ENCODE results near the gene ELMO1.

The ELMO1 gene

DNA sequence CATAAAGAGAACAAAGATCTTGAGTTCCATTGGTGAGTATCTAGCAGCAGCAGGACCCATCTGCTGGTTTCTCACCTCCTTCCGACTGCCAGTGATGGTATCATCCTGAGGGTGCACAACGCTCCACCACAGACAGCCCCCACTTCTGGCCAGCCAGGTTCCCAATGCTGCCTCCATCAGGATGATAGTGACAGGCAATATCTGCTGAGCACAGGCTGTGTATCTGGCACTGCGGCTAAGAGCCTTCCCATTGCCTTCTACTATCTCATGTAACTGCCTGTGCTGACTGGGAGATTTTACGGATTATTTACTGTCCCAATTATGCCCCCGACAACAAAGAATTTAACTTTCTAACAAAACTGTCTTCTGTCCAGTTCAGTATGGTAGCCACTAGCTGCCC, 372.0 kb downstream of the ELMO1 start:
- Histone ChIP-seq H3K79me2 (ENCODE audit: control insufficient read depth, insufficient read depth, low read length) (no peaks in the 10 kb centered on the region), H3K4me3 (ENCODE audit: low read length) (no peak overlapping the region), H2BK120ac (ENCODE audit: low read depth, low read length) (no peak overlapping the region), H3K9ac (ENCODE audit: low read length) (no peak overlapping the region), H3K18ac (ENCODE audit: low read length) (no peak overlapping the region), H3K23ac (ENCODE audit: low read length) (no peak overlapping the region), H4K8ac (ENCODE audit: low read depth, low read length) (no peak overlapping the region), H3K27ac (ENCODE audit: low read depth, low read length) (no peak overlapping the region), H3K36me3 (ENCODE audit: control insufficient read depth, insufficient read depth, low read length) (no peaks in the 10 kb centered on the region), H3K27me3 (ENCODE audit: insufficient read depth, low read length, poor library complexity) (no peaks in the 10 kb centered on the region), H3K56ac (ENCODE audit: low read length) (no peak overlapping the region), H3K4ac (ENCODE audit: low read depth, low read length) (no peak overlapping the region), H3K79me1 (ENCODE audit: low read length) (no peaks in the 10 kb centered on the region), H4K5ac (ENCODE audit: low read length) (no peak overlapping the region), H2BK15ac (replicated peaks; ENCODE audit: low read depth) (no peak overlapping the region), H2AK5ac (ENCODE audit: low read length) (no peak overlapping the region), H3K4me1 (ENCODE audit: control insufficient read depth, low read depth, low read length) (no peaks in the 10 kb centered on the region), H2BK5ac (ENCODE audit: low read length) (no peak overlapping the region), H3K4me2 (ENCODE audit: low read length) (no peak overlapping the region)
- WGBS (ENCODE audit: extremely low coverage, insufficient coverage, low lambda C conversion rate) = no CpG with 5 or more reads among the region's 5 CpGs
- peak; percentile 13 for DNase-seq

- no peaks in the 10 kb centered on the region for H3K79me1 ChIP-seq (ENCODE audit: low read length)
- H2BK15ac ChIP-seq (replicated peaks; ENCODE audit: low read depth) = no peak overlapping the region
- H3K79me2 ChIP-seq (ENCODE audit: control insufficient read depth, insufficient read depth, low read length) = no peaks in the 10 kb centered on the region
- H2BK5ac ChIP-seq (ENCODE audit: low read length) = no peak overlapping the region
- no peak overlapping the region for H3K4me2 ChIP-seq (ENCODE audit: low read length)
- no peak overlapping the region for H3K4me3 ChIP-seq (ENCODE audit: low read length)
- H3K27ac ChIP-seq (ENCODE audit: low read depth, low read length) = no peak overlapping the region
- no peaks in the 10 kb centered on the region for H3K36me3 ChIP-seq (ENCODE audit: control insufficient read depth, insufficient read depth, low read length)
- no peak overlapping the region for H2AK5ac ChIP-seq (ENCODE audit: low read length)
- no peak overlapping the region for H3K4ac ChIP-seq (ENCODE audit: low read depth, low read length)
- no peak for DNase-seq
- H3K18ac ChIP-seq (ENCODE audit: low read length) = no peak overlapping the region
- H3K4me1 ChIP-seq (ENCODE audit: control insufficient read depth, low read depth, low read length) = no peaks in the 10 kb centered on the region
- no peak overlapping the region for H4K8ac ChIP-seq (ENCODE audit: low read depth, low read length)
- WGBS (ENCODE audit: extremely low coverage, insufficient coverage, low lambda C conversion rate) = no CpG with 5 or more reads among the region's 4 CpGs
- no peak overlapping the region for H3K56ac ChIP-seq (ENCODE audit: low read length)
- H4K5ac ChIP-seq (ENCODE audit: low read length) = no peak overlapping the region
- no peaks in the 10 kb centered on the region for H3K27me3 ChIP-seq (ENCODE audit: insufficient read depth, low read length, poor library complexity)
- H3K9ac ChIP-seq (ENCODE audit: low read length) = no peak overlapping the region
- H3K23ac ChIP-seq (ENCODE audit: low read length) = no peak overlapping the region
- H2BK120ac ChIP-seq (ENCODE audit: low read depth, low read length) = no peak overlapping the region
These were observed 374.3 kb downstream of the ELMO1 start for GRCh38 chr7:37074370-37074769.

DNA sequence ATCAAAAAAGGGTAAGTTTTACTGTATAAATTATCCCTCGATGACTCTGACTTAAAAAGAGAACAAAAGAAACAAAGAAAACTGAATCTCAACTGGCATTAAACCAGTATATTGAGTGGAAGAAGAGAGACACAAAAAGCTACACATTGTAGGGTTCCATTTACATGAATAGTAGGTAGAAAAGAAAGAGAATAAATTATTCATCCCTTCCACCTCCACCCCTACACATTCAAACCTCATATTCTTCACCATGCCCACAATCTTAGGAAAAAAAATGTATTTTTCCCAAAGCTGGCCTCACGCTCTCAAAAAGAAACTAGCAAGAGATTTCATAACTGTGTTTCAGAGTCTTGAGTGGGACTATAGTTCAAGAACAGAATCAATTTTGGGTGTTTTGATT, 377.5 kb downstream of the ELMO1 start:
- Histone ChIP-seq H3K18ac (ENCODE audit: low read length) (no peak overlapping the region), H3K79me1 (ENCODE audit: low read length) (no peaks in the 10 kb centered on the region), H3K4me2 (ENCODE audit: low read length) (no peak overlapping the region), H3K79me2 (ENCODE audit: control insufficient read depth, insufficient read depth, low read length) (no peaks in the 10 kb centered on the region), H3K9ac (ENCODE audit: low read length) (no peak overlapping the region), H4K5ac (ENCODE audit: low read length) (no peak overlapping the region), H3K4me1 (ENCODE audit: control insufficient read depth, low read depth, low read length) (no peaks in the 10 kb centered on the region), H3K23ac (ENCODE audit: low read length) (no peak overlapping the region), H3K4me3 (ENCODE audit: low read length) (no peak overlapping the region), H3K27me3 (ENCODE audit: insufficient read depth, low read length, poor library complexity) (no peaks in the 10 kb centered on the region), H4K8ac (ENCODE audit: low read depth, low read length) (no peak overlapping the region), H2AK5ac (ENCODE audit: low read length) (no peak overlapping the region), H2BK15ac (replicated peaks; ENCODE audit: low read depth) (no peak overlapping the region), H2BK120ac (ENCODE audit: low read depth, low read length) (no peak overlapping the region), H3K56ac (ENCODE audit: low read length) (no peak overlapping the region), H3K4ac (ENCODE audit: low read depth, low read length) (no peak overlapping the region), H2BK5ac (ENCODE audit: low read length) (no peak overlapping the region), H3K27ac (ENCODE audit: low read depth, low read length) (no peak overlapping the region), H3K36me3 (ENCODE audit: control insufficient read depth, insufficient read depth, low read length) (no peaks in the 10 kb centered on the region)
- no CpG with 5 or more reads among the region's 2 CpGs for WGBS (ENCODE audit: extremely low coverage, insufficient coverage, low lambda C conversion rate)
- no peak for DNase-seq

GRCh38 chr7:37070471-37070870, 378.2 kb downstream of the ELMO1 start:
- Histone ChIP-seq H2BK5ac (ENCODE audit: low read length) (no peak overlapping the region), H2AK5ac (ENCODE audit: low read length) (no peak overlapping the region), H4K8ac (ENCODE audit: low read depth, low read length) (no peak overlapping the region), H3K79me1 (ENCODE audit: low read length) (no peaks in the 10 kb centered on the region), H3K4ac (ENCODE audit: low read depth, low read length) (no peak overlapping the region), H3K4me1 (ENCODE audit: control insufficient read depth, low read depth, low read length) (no peaks in the 10 kb centered on the region), H2BK15ac (replicated peaks; ENCODE audit: low read depth) (no peak overlapping the region), H3K23ac (ENCODE audit: low read length) (no peak overlapping the region), H3K27ac (ENCODE audit: low read depth, low read length) (no peak overlapping the region), H3K79me2 (ENCODE audit: control insufficient read depth, insufficient read depth, low read length) (no peaks in the 10 kb centered on the region), H3K56ac (ENCODE audit: low read length) (no peak overlapping the region), H3K4me2 (ENCODE audit: low read length) (no peak overlapping the region), H3K9ac (ENCODE audit: low read length) (no peak overlapping the region), H3K18ac (ENCODE audit: low read length) (no peak overlapping the region), H3K27me3 (ENCODE audit: insufficient read depth, low read length, poor library complexity) (no peaks in the 10 kb centered on the region), H3K36me3 (ENCODE audit: control insufficient read depth, insufficient read depth, low read length) (no peaks in the 10 kb centered on the region), H3K4me3 (ENCODE audit: low read length) (no peak overlapping the region), H2BK120ac (ENCODE audit: low read depth, low read length) (no peak overlapping the region), H4K5ac (ENCODE audit: low read length) (no peak overlapping the region)
- no CpG with 5 or more reads among the region's 3 CpGs for WGBS (ENCODE audit: extremely low coverage, insufficient coverage, low lambda C conversion rate)
- DNase-seq = no peak

DNA sequence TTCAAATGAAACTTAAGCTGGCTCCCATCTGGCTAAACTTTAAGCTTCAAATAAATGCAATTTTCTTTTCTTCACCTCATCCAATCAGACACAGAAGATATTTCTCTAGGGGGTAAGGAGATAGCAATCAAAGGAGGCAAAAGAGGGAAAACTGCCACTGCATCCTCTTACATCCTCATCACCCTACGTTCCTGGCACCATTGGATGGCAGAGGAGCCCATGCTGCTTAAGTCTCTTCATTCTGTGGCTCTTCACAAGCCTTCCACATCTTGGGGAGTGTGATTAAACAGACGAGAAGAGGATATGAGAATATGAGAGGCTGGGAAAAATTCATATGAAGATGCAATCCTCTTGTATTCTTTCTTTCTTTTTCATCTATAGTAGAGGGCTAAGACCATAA, 378.6 kb downstream of the ELMO1 start:
- Histone ChIP-seq H3K27me3 (ENCODE audit: insufficient read depth, low read length, poor library complexity) (no peaks in the 10 kb centered on the region), H3K4me1 (ENCODE audit: control insufficient read depth, low read depth, low read length) (no peaks in the 10 kb centered on the region), H3K18ac (ENCODE audit: low read length) (no peak overlapping the region), H3K36me3 (ENCODE audit: control insufficient read depth, insufficient read depth, low read length) (no peaks in the 10 kb centered on the region), H3K23ac (ENCODE audit: low read length) (no peak overlapping the region), H2BK15ac (replicated peaks; ENCODE audit: low read depth) (no peak overlapping the region), H2BK5ac (ENCODE audit: low read length) (no peak overlapping the region), H3K79me1 (ENCODE audit: low read length) (no peaks in the 10 kb centered on the region), H3K79me2 (ENCODE audit: control insufficient read depth, insufficient read depth, low read length) (no peaks in the 10 kb centered on the region), H2BK120ac (ENCODE audit: low read depth, low read length) (no peak overlapping the region), H3K4me2 (ENCODE audit: low read length) (no peak overlapping the region), H3K4me3 (ENCODE audit: low read length) (no peak overlapping the region), H3K27ac (ENCODE audit: low read depth, low read length) (no peak overlapping the region), H4K5ac (ENCODE audit: low read length) (no peak overlapping the region), H4K8ac (ENCODE audit: low read depth, low read length) (no peak overlapping the region), H3K4ac (ENCODE audit: low read depth, low read length) (no peak overlapping the region), H3K9ac (ENCODE audit: low read length) (no peak overlapping the region), H2AK5ac (ENCODE audit: low read length) (no peak overlapping the region), H3K56ac (ENCODE audit: low read length) (no peak overlapping the region)
- no CpG with 5 or more reads among the region's 2 CpGs for WGBS (ENCODE audit: extremely low coverage, insufficient coverage, low lambda C conversion rate)
- no peak for DNase-seq

DNA sequence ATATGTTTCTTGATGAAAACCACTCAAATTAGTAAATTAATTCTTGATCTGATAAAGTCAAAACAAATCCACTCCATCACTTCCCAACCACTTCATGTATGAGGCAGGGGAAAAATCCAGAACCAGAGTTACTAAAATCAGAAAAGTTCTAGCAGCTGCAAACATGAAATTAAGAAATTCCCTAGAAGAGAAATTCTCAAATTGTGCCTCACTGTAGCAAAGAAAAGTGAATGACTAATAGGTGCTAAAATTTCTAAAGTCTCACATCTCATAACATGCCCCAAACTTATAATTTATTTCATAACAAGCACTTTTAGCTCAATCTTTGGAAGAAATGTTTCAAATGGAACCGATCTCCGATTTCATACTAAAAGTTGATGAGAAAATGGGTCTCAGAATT, 379.3 kb downstream of the ELMO1 start:
- Histone ChIP-seq H3K9ac (ENCODE audit: low read length) (no peak overlapping the region), H3K18ac (ENCODE audit: low read length) (no peak overlapping the region), H3K4me3 (ENCODE audit: low read length) (no peak overlapping the region), H2BK120ac (ENCODE audit: low read depth, low read length) (no peak overlapping the region), H3K79me1 (ENCODE audit: low read length) (no peaks in the 10 kb centered on the region), H4K5ac (ENCODE audit: low read length) (no peak overlapping the region), H3K23ac (ENCODE audit: low read length) (no peak overlapping the region), H2BK5ac (ENCODE audit: low read length) (no peak overlapping the region), H3K4me1 (ENCODE audit: control insufficient read depth, low read depth, low read length) (no peaks in the 10 kb centered on the region), H3K79me2 (ENCODE audit: control insufficient read depth, insufficient read depth, low read length) (no peaks in the 10 kb centered on the region), H3K56ac (ENCODE audit: low read length) (no peak overlapping the region), H3K4ac (ENCODE audit: low read depth, low read length) (no peak overlapping the region), H3K36me3 (ENCODE audit: control insufficient read depth, insufficient read depth, low read length) (no peaks in the 10 kb centered on the region), H2AK5ac (ENCODE audit: low read length) (no peak overlapping the region), H3K27me3 (ENCODE audit: insufficient read depth, low read length, poor library complexity) (no peaks in the 10 kb centered on the region), H3K4me2 (ENCODE audit: low read length) (no peak overlapping the region), H2BK15ac (replicated peaks; ENCODE audit: low read depth) (no peak overlapping the region), H3K27ac (ENCODE audit: low read depth, low read length) (no peak overlapping the region), H4K8ac (ENCODE audit: low read depth, low read length) (no peak overlapping the region)
- WGBS (ENCODE audit: extremely low coverage, insufficient coverage, low lambda C conversion rate) = no CpG with 5 or more reads among the region's 2 CpGs
- DNase-seq = no peak
